Activated naive CD8-positive, alpha-beta T cell treated with anti-CD3 and anti-CD28 coated beads, Interleukin-2, amount 50 U/mL, for 24 hours (primary cell): ENCODE results near the gene EFHC1.
"Not testable (repeated sequence)": the region's sequence is repeated elsewhere in the genome, so short reads cannot be mapped to it uniquely, and the experiment has no call there.

Source experiments
- ATAC-seq: fragments of 150-1000 bp; cut with Tn5 transposase; one replicate; pipeline ENCODE4 v1.10.0; 2021
- DNase-seq: peaks from one replicate; pipeline ENCODE4 v3.0.0; 2021
- H3K27ac Mint-ChIP-seq: one replicate; pipeline ENCODE4 v1.8.0; 2021; ENCODE audit warnings: mild to moderate bottlenecking, mixed read lengths
- H3K27me3 Mint-ChIP-seq: one replicate; pipeline ENCODE4 v1.8.0; 2021; ENCODE audit warnings: mixed read lengths
- H3K36me3 Mint-ChIP-seq: one replicate; pipeline ENCODE4 v1.8.0; 2021; ENCODE audit warnings: low read depth, mixed read lengths
- H3K4me1 Mint-ChIP-seq: one replicate; pipeline ENCODE4 v1.8.0; 2021; ENCODE audit warnings: mixed read lengths
- H3K4me3 Mint-ChIP-seq: one replicate; pipeline ENCODE4 v1.8.0; 2021; ENCODE audit warnings: mild to moderate bottlenecking, moderate library complexity, mixed read lengths
- H3K9me3 Mint-ChIP-seq: one replicate; pipeline ENCODE4 v1.8.0; 2021; ENCODE audit warnings: mixed read lengths

EFHC1 gene

GRCh38 chr6:52411911-52412310 is 8.2 kb upstream of the EFHC1 start:
- Mint-ChIP-seq H3K9me3 (no peaks in the 10 kb centered on the region), H3K27ac (no peak overlapping the region), H3K4me3 (no peak overlapping the region), H3K27me3 (no peaks in the 10 kb centered on the region), H3K4me1 (peaks cover 31% of the 10 kb centered on the region), H3K36me3 (no peaks in the 10 kb centered on the region)
- ATAC-seq (no peak), DNase-seq (no peak)

- no peak for ATAC-seq
- H3K36me3 Mint-ChIP-seq: no peaks in the 10 kb centered on the region
- no peak overlapping the region for H3K4me3 Mint-ChIP-seq
- DNase-seq: no peak
- no peaks in the 10 kb centered on the region for H3K27me3 Mint-ChIP-seq
- H3K27ac Mint-ChIP-seq: no peak overlapping the region
- peaks cover 36% of the 10 kb centered on the region for H3K4me1 Mint-ChIP-seq
- no peaks in the 10 kb centered on the region for H3K9me3 Mint-ChIP-seq
These were observed 4.8 kb upstream of the EFHC1 start for GRCh38 chr6:52415333-52415732.

- peaks cover 36% of the 10 kb centered on the region for H3K4me1 Mint-ChIP-seq
- H3K4me3 Mint-ChIP-seq: no peak overlapping the region
- peak overlapping the region; percentile 8 for H3K27ac Mint-ChIP-seq
- no peaks in the 10 kb centered on the region for H3K36me3 Mint-ChIP-seq
- ATAC-seq (no peak), DNase-seq (no peak)
- no peaks in the 10 kb centered on the region for H3K27me3 Mint-ChIP-seq
- H3K9me3 Mint-ChIP-seq: no peaks in the 10 kb centered on the region
These were observed 4.1 kb upstream of the EFHC1 start for GRCh38 chr6:52415917-52416628.

GRCh38 chr6:52416629-52417151 is 3.5 kb upstream of the EFHC1 start:
- Mint-ChIP-seq H3K27ac (peak overlapping the region; percentile 8), H3K4me1 (peaks cover 36% of the 10 kb centered on the region), H3K27me3 (no peaks in the 10 kb centered on the region), H3K36me3 (no peaks in the 10 kb centered on the region), H3K9me3 (no peaks in the 10 kb centered on the region), H3K4me3 (no peak overlapping the region)
- DNase-seq (peak; percentile 39), ATAC-seq (peak; percentile 17)

GRCh38 chr6:52417675-52418111 is 2.4 kb upstream of the EFHC1 start:
- ATAC-seq (no peak), DNase-seq (no peak)
- Mint-ChIP-seq H3K36me3 (no peaks in the 10 kb centered on the region), H3K27ac (no peak overlapping the region), H3K9me3 (no peaks in the 10 kb centered on the region), H3K27me3 (no peaks in the 10 kb centered on the region), H3K4me1 (peaks cover 36% of the 10 kb centered on the region), H3K4me3 (no peak overlapping the region)

- DNase-seq: no peak
- H3K4me1 Mint-ChIP-seq: peaks cover 36% of the 10 kb centered on the region
- no peak overlapping the region for H3K27ac Mint-ChIP-seq
- H3K9me3 Mint-ChIP-seq: no peaks in the 10 kb centered on the region
- H3K4me3 Mint-ChIP-seq: no peak overlapping the region
- ATAC-seq: no peak
- no peaks in the 10 kb centered on the region for H3K36me3 Mint-ChIP-seq
- no peaks in the 10 kb centered on the region for H3K27me3 Mint-ChIP-seq
These were observed 1.5 kb upstream of the EFHC1 start for GRCh38 chr6:52418606-52419005.

- H3K36me3 Mint-ChIP-seq: no peaks in the 10 kb centered on the region
- H3K27me3 Mint-ChIP-seq: no peaks in the 10 kb centered on the region
- DNase-seq (no peak), ATAC-seq (no peak)
- no peaks in the 10 kb centered on the region for H3K9me3 Mint-ChIP-seq
- H3K4me1 Mint-ChIP-seq: peaks cover 27% of the 10 kb centered on the region
- H3K27ac Mint-ChIP-seq: no peak overlapping the region
- no peak overlapping the region for H3K4me3 Mint-ChIP-seq
These were observed 671 bp downstream of the EFHC1 start for GRCh38 chr6:52420668-52421358.

- no peak overlapping the region for H3K27ac Mint-ChIP-seq
- H3K4me1 Mint-ChIP-seq: peaks cover 14% of the 10 kb centered on the region
- DNase-seq (no peak), ATAC-seq (no peak)
- H3K27me3 Mint-ChIP-seq: no peaks in the 10 kb centered on the region
- no peaks in the 10 kb centered on the region for H3K36me3 Mint-ChIP-seq
- no peaks in the 10 kb centered on the region for H3K9me3 Mint-ChIP-seq
- no peak overlapping the region for H3K4me3 Mint-ChIP-seq
These were observed 2.0 kb downstream of the EFHC1 start for GRCh38 chr6:52422156-52422555.

GRCh38 chr6:52423448-52423847 is 3.3 kb downstream of the EFHC1 start:
- no peak for ATAC-seq
- no peak overlapping the region for H3K4me3 Mint-ChIP-seq
- H3K36me3 Mint-ChIP-seq: no peaks in the 10 kb centered on the region

GRCh38 chr6:52423971-52424381 is 3.8 kb downstream of the EFHC1 start:
- Mint-ChIP-seq H3K27ac (no peak overlapping the region), H3K36me3 (no peaks in the 10 kb centered on the region), H3K27me3 (no peaks in the 10 kb centered on the region), H3K9me3 (no peaks in the 10 kb centered on the region), H3K4me1 (peaks cover 7% of the 10 kb centered on the region), H3K4me3 (no peak overlapping the region)
- ATAC-seq: no peak
- DNase-seq: no peak

More at GRCh38 chr6:52423448-52423847, 3.3 kb downstream of the EFHC1 start:
- Mint-ChIP-seq H3K9me3 (no peaks in the 10 kb centered on the region), H3K4me1 (peaks cover 7% of the 10 kb centered on the region), H3K27me3 (no peaks in the 10 kb centered on the region), H3K27ac (no peak overlapping the region)
- DNase-seq: no peak

- H3K36me3 Mint-ChIP-seq: no peaks in the 10 kb centered on the region
- H3K4me1 Mint-ChIP-seq: peaks cover 2% of the 10 kb centered on the region
- no peaks in the 10 kb centered on the region for H3K27me3 Mint-ChIP-seq
- H3K27ac Mint-ChIP-seq: no peak overlapping the region
- ATAC-seq (no peak), DNase-seq (no peak)
- H3K4me3 Mint-ChIP-seq: no peak overlapping the region
- no peaks in the 10 kb centered on the region for H3K9me3 Mint-ChIP-seq
These were observed 4.4 kb downstream of the EFHC1 start for GRCh38 chr6:52424513-52424912.

GRCh38 chr6:52426667-52427066 is 6.5 kb downstream of the EFHC1 start:
- no peaks in the 10 kb centered on the region for H3K27me3 Mint-ChIP-seq
- DNase-seq: no peak
- H3K36me3 Mint-ChIP-seq: no peaks in the 10 kb centered on the region
- no peak overlapping the region for H3K4me3 Mint-ChIP-seq
- H3K4me1 Mint-ChIP-seq: peaks cover 4% of the 10 kb centered on the region
- no peaks in the 10 kb centered on the region for H3K9me3 Mint-ChIP-seq
- no peak overlapping the region for H3K27ac Mint-ChIP-seq
- ATAC-seq: no peak

GRCh38 chr6:52433294-52433693 is 13.2 kb downstream of the EFHC1 start:
- not testable (repeated sequence) for H3K36me3 Mint-ChIP-seq, H3K9me3 Mint-ChIP-seq, H3K4me1 Mint-ChIP-seq, H3K27ac Mint-ChIP-seq, H3K27me3 Mint-ChIP-seq, ATAC-seq, DNase-seq, H3K4me3 Mint-ChIP-seq

- no peak for ATAC-seq
These were observed 15.2 kb downstream of the EFHC1 start for GRCh38 chr6:52435345-52435744.

GRCh38 chr6:52438926-52439325 is 18.8 kb downstream of the EFHC1 start:
- Mint-ChIP-seq H3K4me3 (no peak overlapping the region), H3K4me1 (no peaks in the 10 kb centered on the region), H3K9me3 (no peaks in the 10 kb centered on the region), H3K27ac (no peak overlapping the region), H3K36me3 (peaks cover 3% of the 10 kb centered on the region), H3K27me3 (no peaks in the 10 kb centered on the region)
- ATAC-seq: no peak
- DNase-seq: no peak

More at GRCh38 chr6:52435345-52435744, 15.2 kb downstream of the EFHC1 start:
- no peak overlapping the region for H3K4me3 Mint-ChIP-seq
- H3K9me3 Mint-ChIP-seq: no peaks in the 10 kb centered on the region
- H3K4me1 Mint-ChIP-seq: peaks cover 4% of the 10 kb centered on the region
- H3K27ac Mint-ChIP-seq: no peak overlapping the region
- H3K36me3 Mint-ChIP-seq: no peaks in the 10 kb centered on the region
- DNase-seq: no peak
- H3K27me3 Mint-ChIP-seq: no peaks in the 10 kb centered on the region
